ENCODE results near the gene SPATA2.

SPATA2 gene

DNA sequence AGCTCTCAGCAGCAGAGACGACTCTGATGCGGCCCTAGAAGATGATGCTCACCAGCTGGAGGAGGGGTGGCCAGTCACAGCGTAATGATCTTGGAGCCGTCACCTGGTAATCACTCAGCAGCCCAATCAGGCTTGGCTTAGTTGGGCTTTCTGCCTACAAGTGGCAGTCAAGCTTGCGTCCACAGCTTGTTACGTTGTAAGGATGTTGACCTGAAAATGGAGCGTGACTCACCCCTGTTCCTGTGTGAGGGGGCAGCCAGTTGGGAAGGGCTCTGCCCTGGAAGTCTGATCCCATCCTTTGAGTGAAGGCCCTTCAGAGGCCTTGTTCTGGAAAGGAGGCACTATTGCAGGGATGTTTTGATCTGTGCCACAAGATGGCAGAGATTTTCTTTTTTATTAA lies 49.8 kb downstream of the SPATA2 start:
- in situ Hi-C loops (cut with MboI; ENCODE audit: low sequenced_read_pairs), result loop anchor here (25.0 kb wide), 1 partner anchor 528 kb away; no protein-coding TSS in a partner anchor

DNA sequence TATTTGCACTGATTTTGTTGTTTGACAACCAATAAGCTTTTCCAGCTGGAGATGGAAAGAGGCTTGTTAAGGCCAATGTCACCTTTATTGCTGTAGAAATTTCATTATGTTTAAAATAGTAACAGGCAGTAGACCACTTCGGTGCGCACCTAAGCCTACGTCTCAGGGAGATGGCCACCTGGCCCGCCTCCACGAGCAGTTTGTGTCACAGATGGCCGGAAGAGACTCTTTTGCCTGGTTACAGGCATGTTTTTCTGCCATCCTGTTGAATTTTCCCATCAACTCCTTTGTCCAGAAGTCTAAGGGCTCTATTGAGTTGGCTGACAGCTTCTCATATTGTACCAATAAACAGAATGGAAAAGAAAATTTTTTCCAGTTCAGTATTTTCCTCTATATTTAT lies 51.7 kb downstream of the SPATA2 start:
- in situ Hi-C loops (cut with MboI; ENCODE audit: low sequenced_read_pairs), result loop anchor here (25.0 kb wide), 1 partner anchor 526 kb away; no protein-coding TSS in a partner anchor

DNA sequence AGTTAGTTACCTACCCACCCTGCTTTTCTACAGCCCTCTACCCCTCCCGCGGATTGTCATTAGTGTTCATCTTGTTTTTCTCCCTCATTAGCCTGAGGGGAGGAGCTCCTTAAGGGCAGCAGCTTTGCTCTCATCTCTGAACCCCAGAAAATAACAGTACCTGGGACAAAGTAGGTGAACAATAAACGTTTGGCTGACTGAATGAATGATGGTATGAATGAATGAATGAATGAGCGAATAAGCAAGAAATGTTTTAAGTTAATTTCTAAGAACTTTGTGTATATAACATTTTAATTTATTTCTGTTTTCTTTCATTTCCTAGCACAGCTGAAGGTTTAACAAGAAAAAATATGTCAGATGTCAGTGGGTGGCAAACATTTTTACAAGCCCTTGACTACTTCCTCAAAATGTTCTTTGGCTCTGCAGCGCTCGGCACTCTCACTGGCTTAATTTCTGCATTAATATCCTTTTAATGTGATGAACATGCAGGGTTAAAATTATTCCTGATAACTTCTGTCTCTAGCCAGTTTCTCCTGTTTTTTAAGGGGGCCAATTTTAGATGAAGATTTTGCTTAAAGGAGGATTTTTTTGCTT lies 52.6 kb downstream of the SPATA2 start:
- in situ Hi-C loops (cut with MboI; ENCODE audit: low sequenced_read_pairs), result loop anchor here (25.0 kb wide), 1 partner anchor 525 kb away; no protein-coding TSS in a partner anchor

DNA sequence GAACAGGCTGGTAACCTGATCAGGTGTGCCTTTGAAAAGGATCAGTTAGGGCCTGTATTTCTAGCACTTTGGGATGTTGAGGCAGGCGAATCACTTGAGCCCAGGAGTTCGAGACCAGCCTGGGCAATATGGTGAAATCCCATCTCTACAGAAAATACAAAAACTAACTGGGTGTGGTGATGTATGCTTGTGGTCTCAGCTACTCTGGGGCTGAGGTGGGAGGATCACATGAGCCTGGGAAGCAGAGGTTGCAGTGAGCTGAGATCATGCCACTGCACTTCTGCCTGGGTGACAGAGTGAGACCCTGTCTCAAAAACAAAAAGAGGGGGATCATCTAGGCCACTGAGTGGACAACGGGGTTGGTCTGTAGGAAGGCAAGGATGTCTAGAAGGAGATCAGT lies 54.1 kb downstream of the SPATA2 start:
- in situ Hi-C loops (cut with MboI; ENCODE audit: low sequenced_read_pairs), result loop anchor here (25.0 kb wide), 1 partner anchor 524 kb away; no protein-coding TSS in a partner anchor

DNA sequence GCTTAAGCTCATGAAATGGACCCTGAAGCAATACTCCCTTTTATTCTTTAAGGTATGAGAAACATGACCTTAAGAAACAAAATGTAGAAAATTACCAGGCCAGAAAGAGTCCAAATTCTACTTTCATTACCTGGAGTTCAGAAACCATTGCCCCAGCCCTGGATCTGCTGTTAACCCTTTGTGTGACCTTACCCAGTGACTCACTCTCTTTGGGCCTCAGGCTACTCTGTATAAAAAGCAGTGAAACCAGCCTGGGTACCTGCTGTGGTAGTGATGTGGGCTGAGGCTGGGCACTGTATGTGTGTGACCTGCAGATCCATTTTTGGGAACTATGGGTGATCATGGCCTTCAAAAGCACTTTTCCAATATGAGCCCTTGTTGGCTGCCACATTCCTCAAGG lies 55.5 kb downstream of the SPATA2 start:
- in situ Hi-C loops (cut with MboI; ENCODE audit: low sequenced_read_pairs), result loop anchor here (25.0 kb wide), 1 partner anchor 523 kb away; no protein-coding TSS in a partner anchor

DNA sequence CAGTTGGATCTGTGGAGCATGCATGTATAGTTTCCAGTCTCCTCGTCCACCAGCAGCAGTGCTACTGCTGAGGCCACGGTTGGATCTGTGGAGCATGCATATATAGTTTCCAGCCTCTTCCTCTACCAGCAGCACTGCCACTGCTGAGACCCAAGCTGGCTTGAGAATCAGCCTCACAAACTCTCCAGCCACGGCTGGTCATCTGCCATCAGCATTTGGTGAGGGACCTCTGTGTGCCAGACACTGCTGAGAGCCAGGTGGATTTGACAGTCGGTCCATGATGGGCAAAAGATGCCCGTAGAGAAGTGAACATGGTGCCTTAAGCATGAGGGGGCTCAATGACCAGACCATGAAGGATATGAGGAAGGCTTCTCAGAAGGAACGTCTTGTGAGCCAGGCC lies 56.3 kb downstream of the SPATA2 start:
- in situ Hi-C loops (cut with MboI; ENCODE audit: low sequenced_read_pairs), result loop anchor here (25.0 kb wide), 1 partner anchor 522 kb away; no protein-coding TSS in a partner anchor

DNA sequence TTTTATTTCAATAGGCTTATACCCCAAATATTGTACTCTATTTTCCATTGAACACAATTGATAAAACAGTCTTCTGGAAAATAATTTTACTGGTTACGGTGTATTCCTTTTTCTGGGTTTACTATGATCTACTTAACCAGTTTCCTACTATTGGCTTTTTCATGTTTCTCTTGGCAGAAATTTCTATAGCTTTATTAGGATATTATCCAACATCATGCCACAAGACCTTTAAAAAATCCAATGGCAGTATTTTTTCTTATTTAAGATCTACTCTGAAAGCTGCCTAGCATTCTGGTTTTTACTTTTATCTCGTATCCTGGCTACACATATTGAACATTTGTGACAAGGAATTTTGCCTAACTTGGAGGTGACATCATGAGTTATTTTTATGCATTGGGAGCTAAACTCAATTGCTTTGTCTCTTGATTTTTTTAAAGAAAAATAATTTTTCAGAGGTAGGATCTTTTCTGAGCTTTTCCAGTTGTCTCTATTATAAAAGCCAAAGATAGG lies 57.2 kb downstream of the SPATA2 start:
- in situ Hi-C loops (cut with MboI; ENCODE audit: low sequenced_read_pairs), result loop anchor here (25.0 kb wide), 1 partner anchor 521 kb away; no protein-coding TSS in a partner anchor

DNA sequence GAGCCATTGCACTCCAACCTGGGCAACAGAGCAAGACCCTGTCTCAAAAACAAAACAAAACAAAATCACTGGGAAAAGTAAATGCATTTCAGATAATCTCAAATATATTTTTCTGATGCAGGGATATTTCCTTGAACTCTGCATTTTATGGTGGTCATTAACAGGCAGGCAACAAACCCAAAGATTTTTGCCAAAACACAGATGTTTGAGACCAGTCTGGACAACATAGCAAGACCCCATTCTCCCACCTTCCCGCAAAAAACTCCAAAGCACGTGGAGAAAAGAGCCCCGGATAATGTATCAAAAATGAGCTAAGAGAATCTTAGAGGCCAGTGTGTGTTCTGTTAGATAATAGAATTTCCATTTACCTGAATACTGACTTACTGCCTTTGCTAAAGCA lies 58.4 kb downstream of the SPATA2 start:
- in situ Hi-C loops (cut with MboI; ENCODE audit: low sequenced_read_pairs), result loop anchor here (25.0 kb wide), 1 partner anchor 520 kb away; no protein-coding TSS in a partner anchor

DNA sequence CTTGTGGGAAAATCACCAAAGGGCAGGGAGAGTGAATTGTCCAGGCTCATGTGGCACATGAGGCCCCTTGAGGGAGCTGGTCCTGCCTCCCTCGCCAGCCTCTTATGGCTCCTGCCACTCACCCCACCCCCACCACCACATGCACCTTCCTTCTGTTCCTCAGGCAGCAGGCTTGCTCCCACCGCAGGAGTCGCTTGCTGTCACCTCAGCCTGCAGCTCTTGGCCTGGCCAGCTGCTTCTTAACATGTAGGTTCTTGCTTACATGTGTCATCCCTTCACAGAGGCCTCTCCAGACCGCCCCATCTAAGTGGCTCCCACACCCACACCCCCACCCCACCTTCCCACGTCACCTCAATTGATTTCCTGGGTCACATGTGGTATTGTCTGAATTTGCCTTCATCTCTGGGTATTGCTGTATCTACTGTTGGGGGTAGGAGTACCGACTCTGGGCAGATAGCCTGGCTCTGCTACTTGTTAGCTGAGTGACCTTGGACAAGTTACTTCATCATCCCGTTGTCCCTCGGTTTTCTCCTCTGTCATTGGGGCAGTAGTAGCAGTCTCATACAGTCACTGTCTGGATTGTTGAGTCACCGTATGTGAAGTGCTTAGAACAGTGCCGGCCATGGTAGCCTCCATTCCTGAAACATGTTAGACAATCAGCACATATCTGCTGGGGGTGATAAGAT lies 61.0 kb downstream of the SPATA2 start:
- in situ Hi-C loops (cut with MboI; ENCODE audit: low sequenced_read_pairs), result loop anchor here (25.0 kb wide), 1 partner anchor 517 kb away; no protein-coding TSS in a partner anchor

DNA sequence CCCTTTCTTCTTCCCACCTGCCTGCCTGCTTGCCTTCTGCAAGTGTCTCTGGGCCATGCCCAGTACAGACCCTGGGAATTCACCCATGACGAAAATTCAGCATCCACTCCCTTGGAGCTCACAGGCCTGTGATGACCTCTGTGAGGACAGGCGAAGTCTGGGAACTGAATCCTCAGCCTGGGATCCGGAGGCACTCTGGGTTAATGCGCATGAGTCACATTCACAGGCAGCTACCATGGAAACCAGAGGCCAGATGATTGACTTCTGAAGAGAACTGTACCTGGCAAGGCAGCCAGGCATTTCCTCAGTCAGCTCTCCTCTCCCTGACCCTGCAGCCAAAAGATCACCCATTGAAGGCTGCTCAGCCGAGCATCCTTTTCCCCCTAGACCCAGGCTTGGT lies 61.7 kb downstream of the SPATA2 start:
- in situ Hi-C loops (cut with MboI; ENCODE audit: low sequenced_read_pairs), result loop anchor here (25.0 kb wide), 1 partner anchor 516 kb away; no protein-coding TSS in a partner anchor

Measured in HL-60/S4 (cell line).